ENCODE data around the gene KCNK5. TPM values are rescaled to one million over a fixed set of nuclear protein-coding genes. Genes with fewer than 3 reads are reported as not detected.

Gene KCNK5
- total and polyA plus RNA-seq, 2 of the 8 experiments (the other 6 are each of a cell fraction or from before 2014, with no cell fraction given), result 20.9 to 44.3 TPM

DNA sequence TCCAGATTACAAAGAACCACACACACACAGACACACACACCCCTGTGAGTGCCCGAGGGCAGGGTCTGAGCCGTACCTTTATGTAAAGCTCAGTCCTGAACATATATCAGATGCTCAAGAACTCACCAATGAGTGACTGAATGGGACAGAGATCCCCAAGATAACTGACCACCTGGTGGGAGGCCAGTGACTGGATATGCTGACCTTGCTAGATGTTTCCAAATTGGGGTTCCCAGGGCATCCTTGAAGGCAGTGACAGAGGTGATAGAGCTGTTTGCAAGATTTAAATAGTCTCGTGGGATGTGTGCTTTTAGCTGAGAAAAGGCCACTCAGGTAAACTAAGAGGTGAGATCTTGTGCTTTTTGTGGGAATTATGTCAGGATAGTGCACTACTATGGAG, 45.6 kb upstream of the KCNK5 start:
- 91% methylated on average over 3 of the region's 3 CpGs; no CpG with 5 or more reads in 1 of the 2 experiments for WGBS, 2 experiments (ENCODE audit: extremely low coverage in 1 of 2, insufficient coverage in 1 of 2, insufficient read length in 1 of 2, insufficient replicate concordance in 2 of 2, low coverage in 1 of 2, low lambda C conversion rate in 2 of 2, missing lambda C conversion rate in 1 of 2)
- no peak overlapping the region for H2AFZ ChIP-seq (ENCODE audit: low read length)
- no peak overlapping the region for H3K27ac ChIP-seq (ENCODE audit: low read depth, low read length)
- 0 out of 2 replicates have a peak overlapping the region, but pooled peaks have one; percentile 75 for H2BK15ac ChIP-seq (ENCODE audit: low read length)
- H3K23me2 ChIP-seq (ENCODE audit: low read depth, low read length), result no peaks in the 10 kb centered on the region; the same call in 1 of the 2 replicates
- H3K4me1 ChIP-seq (replicated peaks in 1 of 4; ENCODE audit: control insufficient read depth in 3 of 4, insufficient read depth in 4 of 4, low read length in 3 of 4), result peaks cover 9 to 16% (median 13%) of the 10 kb centered on the region in 4 experiments
- H3K23ac ChIP-seq (ENCODE audit: insufficient read length), result no peak overlapping the region
- 0 out of 7 replicates have a peak, but pooled peaks cover 0 to 2% (median 0%) of the 10 kb centered on the region in 4 experiments for H3K27me3 ChIP-seq (replicated peaks in 1 of 4; ENCODE audit: control insufficient read depth in 3 of 4, extremely low read depth in 1 of 4, insufficient read depth in 3 of 4, low read length in 3 of 4)
- TF ChIP-seq SIX5 (IDR thresholded peaks at IDR 0.05; ENCODE audit: low read depth, low read length), result no peak
- TF ChIP-seq NANOG (IDR thresholded peaks at IDR 0.05; ENCODE audit: insufficient read depth, low read depth, low read length, poor library complexity, severe bottlenecking), result no peak
- no peak for TF ChIP-seq JUND (IDR thresholded peaks at IDR 0.05; ENCODE audit: low read length)
- TF ChIP-seq, protein P1, sequence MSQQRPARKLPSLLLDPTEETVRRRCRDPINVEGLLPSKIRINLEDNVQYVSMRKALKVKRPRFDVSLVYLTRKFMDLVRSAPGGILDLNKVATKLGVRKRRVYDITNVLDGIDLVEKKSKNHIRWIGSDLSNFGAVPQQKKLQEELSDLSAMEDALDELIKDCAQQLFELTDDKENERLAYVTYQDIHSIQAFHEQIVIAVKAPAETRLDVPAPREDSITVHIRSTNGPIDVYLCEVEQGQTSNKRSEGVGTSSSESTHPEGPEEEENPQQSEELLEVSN (IDR thresholded peaks at IDR 0.05), result no peak
- TF ChIP-seq POU5F1 (IDR thresholded peaks at IDR 0.05; ENCODE audit: low read depth, low read length), result no peak
- TF ChIP-seq, protein P2, sequence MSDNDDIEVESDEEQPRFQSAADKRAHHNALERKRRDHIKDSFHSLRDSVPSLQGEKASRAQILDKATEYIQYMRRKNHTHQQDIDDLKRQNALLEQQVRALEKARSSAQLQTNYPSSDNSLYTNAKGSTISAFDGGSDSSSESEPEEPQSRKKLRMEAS (IDR thresholded peaks at IDR 0.05), result no peak
- no peak for TF ChIP-seq POLR2A (IDR thresholded peaks at IDR 0.05; ENCODE audit: control extremely low read depth in 1 of 2, low read depth in 2 of 2, low read length in 2 of 2)
- TF ChIP-seq SP4 (IDR thresholded peaks at IDR 0.05; ENCODE audit: low read length), result no peak
- no peak for TF ChIP-seq NRF1 (IDR thresholded peaks at IDR 0.05; ENCODE audit: low read depth, low read length)
- TF ChIP-seq BRCA1 (IDR thresholded peaks at IDR 0.05; ENCODE audit: low read depth, low read length), result no peak
- no peak for TF ChIP-seq TAF1 (IDR thresholded peaks at IDR 0.05; ENCODE audit: low read depth, low read length)
- TF ChIP-seq FOSL1 (IDR thresholded peaks at IDR 0.05; ENCODE audit: insufficient read depth, low read depth, low read length), result no peak
- TF ChIP-seq KDM1A (IDR thresholded peaks at IDR 0.05; ENCODE audit: borderline replicate concordance, low read length), result no peak
- no peak for TF ChIP-seq RXRA (IDR thresholded peaks at IDR 0.05; ENCODE audit: insufficient read depth, low read depth, low read length)
- H3K36me3 ChIP-seq (ENCODE audit: control insufficient read depth in 2 of 4, insufficient read depth in 4 of 4, low read length in 3 of 4), result no peaks in the 10 kb centered on the region
- peak overlapping the region; percentile 57 for H3K4ac ChIP-seq (replicated peaks; ENCODE audit: insufficient read length, low read depth, low read length)
- H3K79me2 ChIP-seq (ENCODE audit: control insufficient read depth in 1 of 2, insufficient read depth in 2 of 2, low read length in 2 of 2), result no peaks in the 10 kb centered on the region
- no peak overlapping the region for H3K18ac ChIP-seq (ENCODE audit: extremely low read depth, low read length)
- H4K20me1 ChIP-seq (replicated peaks in 1 of 2; ENCODE audit: control insufficient read depth in 1 of 2, insufficient read depth in 2 of 2, low read length in 2 of 2), result no peaks in the 10 kb centered on the region
- no peak for FAIRE-seq
- peak overlapping the region; percentile 83 for H4K91ac ChIP-seq (replicated peaks; ENCODE audit: insufficient read length, low read length)
- no peak overlapping the region for H3K4me2 ChIP-seq (ENCODE audit: insufficient read depth in 1 of 2, low read depth in 2 of 2, low read length in 2 of 2)
- H4K8ac ChIP-seq (ENCODE audit: extremely low read depth, insufficient read depth, low read length), result no peak overlapping the region
- no peaks in the 10 kb centered on the region for H3K79me1 ChIP-seq (ENCODE audit: low read depth, low read length)
- H2AK5ac ChIP-seq (ENCODE audit: low read depth, low read length), result peak overlapping the region; percentile 79; the same call in 1 of the 2 replicates
- POLR2A ChIA-PET (ENCODE audit: partially characterized antibody), result interaction anchor here (1.3 to 1.8 kb wide), 2 partner anchors 46 to 52 kb away, joined by 4 to 7 read pairs; partner anchors contain the start of gene KCNK5
- H3K9ac ChIP-seq (replicated peaks in 1 of 4; ENCODE audit: extremely low read depth in 1 of 4, low read depth in 3 of 4, low read length in 3 of 4), result no peak overlapping the region
- H4K5ac ChIP-seq (ENCODE audit: insufficient read length, low read depth, low read length), result no peak overlapping the region
- CTCF ChIA-PET (ENCODE audit: partially characterized antibody), result interaction anchor here (0.8 to 47.4 kb wide), 7 partner anchors 10 to 272 kb away, joined by 3 to 1738 read pairs (median 6); partner anchors contain the start of gene KCNK5
- H3K9me3 ChIP-seq (ENCODE audit: insufficient read depth in 2 of 2, low read depth in 1 of 2, low read length in 1 of 2), result no peaks in the 10 kb centered on the region
- H3K14ac ChIP-seq (ENCODE audit: insufficient read length), result no peak overlapping the region
- peak overlapping the region; percentile 32; the same call in 1 of the 2 replicates for H2BK12ac ChIP-seq (ENCODE audit: low read depth, low read length)
- no peak overlapping the region for H3K56ac ChIP-seq (replicated peaks; ENCODE audit: insufficient read length, low read depth, low read length)
- DNase-seq (ENCODE audit: low read depth in 1 of 2, low spot score in 2 of 2), result no peak
- peak overlapping the region; percentile 97 for H2BK20ac ChIP-seq (ENCODE audit: low read length)
- no peak overlapping the region for H2BK120ac ChIP-seq (replicated peaks; ENCODE audit: low read depth, low read length)
- 0 out of 2 replicates have a peak overlapping the region, but pooled peaks have one; percentile 6 for H2BK5ac ChIP-seq (ENCODE audit: low read depth, low read length)
- H3K4me3 ChIP-seq (ENCODE audit: extremely low read depth in 1 of 4, insufficient read depth in 2 of 4, low read depth in 3 of 4, low read length in 4 of 4), result no peak overlapping the region
